DMS153 treated with DMSO at 0.1 percent for 48 hours (cell line): ENCODE measurements around the gene KRT9.
"Not testable (repeated sequence)": the region's sequence is repeated elsewhere in the genome, so short reads cannot be mapped to it uniquely, and the experiment has no call there.

Experiments used
- DNase-seq: peaks from one replicate; lab custom pipeline; 2025; ENCODE audit not compliant: unreplicated experiment; lab: John Stamatoyannopoulos, UW

The KRT9 gene

DNA sequence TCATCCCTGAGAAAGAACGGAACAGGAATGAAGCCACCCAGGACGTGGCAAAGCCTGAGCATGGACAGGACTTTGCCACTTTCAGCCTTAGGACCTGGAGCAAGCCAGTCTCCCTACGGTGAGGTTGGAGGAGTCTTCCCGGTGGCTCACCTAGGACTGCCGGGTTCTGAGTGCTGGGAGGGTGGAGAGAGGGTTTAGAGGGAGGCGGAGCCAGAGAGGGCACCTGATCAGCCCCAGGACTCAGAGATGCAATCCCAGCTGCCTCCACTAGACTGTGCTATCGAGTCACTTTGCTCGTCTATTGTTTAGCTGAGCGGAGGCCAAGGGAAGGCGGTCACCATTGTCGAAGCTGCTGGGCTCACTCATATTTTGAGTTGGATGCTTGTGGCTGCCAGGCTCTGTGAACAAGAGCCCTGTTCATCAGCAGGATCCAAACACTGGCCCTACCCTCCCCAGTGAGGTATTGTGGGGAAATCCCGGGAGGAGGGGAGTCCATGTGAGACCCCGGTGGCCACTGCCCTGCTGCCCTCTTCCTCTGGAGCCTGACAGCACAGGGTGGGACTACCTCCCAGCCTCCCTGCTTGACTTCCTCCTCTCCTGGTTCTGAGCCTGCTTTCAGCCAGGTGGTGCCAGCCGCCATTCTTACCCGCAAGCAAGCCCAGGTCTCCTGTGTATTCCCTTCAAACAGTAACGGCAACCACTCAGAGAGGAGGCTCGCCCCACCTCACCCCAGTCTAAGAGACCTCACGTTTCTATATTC is 7.8 kb upstream of the KRT9 start:
- DNase-seq, result peak; percentile 76

DNA sequence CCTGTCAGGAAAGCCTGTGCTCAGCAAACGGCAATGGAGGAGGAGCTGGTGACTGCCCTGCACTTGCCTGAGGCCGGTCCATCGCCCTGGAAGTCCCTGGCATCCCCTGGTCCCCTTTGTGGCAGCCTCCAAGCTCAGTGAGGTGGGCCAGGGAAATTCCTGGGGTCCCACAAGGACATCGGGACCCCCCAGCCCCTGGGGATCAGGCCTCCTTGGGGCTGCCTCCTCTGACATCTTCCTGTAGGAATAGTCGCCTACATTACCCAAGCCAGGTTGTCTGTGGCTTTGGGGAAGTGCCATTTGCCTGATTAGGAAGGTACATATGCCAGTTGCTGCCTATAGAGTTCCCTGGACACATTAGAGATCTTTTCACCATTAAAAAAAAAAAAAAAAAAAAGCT is 7.1 kb upstream of the KRT9 start:
- no peak for DNase-seq

DNA sequence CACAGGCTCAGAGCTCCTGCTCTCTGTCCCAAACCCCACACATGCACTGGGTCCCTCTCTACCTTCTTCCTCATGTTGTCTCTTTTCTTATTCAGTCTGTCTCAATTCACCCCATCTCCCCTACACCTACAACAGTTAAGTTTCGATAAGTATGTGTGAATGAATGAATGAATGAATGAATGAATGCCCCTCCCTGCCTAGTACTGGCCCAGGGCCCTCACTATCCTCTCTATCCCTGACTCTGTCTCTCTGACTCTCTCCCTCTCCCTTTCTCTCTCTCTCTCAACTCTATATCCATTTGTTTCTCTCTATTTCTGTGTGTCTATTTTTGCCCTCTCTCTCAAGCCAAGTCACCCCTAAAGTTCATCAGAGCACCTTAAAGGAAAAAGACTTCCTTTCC is 6.7 kb upstream of the KRT9 start:
- DNase-seq, result no peak

DNA sequence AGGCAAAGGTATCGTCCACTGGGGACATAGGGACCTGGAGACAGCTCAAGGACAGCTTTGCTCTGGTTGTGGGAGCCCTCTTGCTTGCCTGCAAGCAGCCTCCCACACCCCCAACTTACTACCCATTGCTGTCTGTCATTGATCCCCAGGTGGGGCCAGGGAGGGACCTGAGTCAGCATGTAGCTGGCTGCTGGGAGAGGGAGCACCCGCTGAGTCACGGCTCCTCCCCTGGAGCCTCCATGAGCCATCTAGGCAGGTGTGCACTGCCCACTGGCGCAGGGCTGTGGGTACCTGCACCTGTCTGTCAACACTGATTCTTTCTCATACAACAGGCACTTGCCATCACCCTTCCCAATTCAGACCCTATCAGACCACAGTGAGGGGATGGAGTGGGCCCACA is 4.9 kb upstream of the KRT9 start:
- DNase-seq, result not testable (repeated sequence)

DNA sequence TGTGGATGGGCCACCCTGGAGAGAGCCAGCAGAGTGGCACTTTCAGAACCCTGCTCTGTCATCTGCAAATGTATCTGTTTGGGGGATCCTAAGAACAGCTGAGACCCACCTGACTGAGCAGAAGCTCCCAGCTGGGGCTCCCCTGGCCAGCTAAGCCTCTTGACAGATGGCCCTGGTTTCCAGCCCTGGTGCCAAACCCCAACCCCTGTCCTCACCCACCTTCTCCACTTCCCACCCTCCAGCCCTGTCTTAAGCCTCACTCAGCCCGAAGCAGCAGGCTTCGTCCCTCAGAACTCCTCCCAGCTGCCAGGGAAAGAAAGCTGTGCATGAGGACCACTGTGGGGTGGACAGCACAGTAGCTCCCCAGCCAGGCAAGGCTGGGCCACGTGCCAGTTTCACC is 3.5 kb upstream of the KRT9 start:
- no peak for DNase-seq

DNA sequence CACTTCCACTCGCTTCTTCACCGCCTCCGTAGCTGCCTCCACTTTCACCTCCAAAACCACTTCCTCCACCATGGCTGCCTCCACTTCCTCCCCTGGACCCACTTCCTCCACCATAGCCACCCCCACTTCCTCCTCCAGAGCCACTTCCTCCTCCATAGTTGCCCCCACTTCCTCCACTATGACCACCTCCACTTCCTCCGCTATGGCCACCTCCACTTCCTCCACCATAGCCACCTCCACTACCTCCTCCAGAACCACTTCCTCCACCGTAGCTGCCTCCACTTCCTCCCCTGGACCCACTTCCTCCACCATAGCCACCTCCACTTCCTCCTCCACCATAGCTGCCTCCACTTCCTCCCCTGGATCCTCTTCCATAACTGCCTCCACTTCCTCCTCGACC is 4.5 kb downstream of the KRT9 start:
- no peak for DNase-seq

DNA sequence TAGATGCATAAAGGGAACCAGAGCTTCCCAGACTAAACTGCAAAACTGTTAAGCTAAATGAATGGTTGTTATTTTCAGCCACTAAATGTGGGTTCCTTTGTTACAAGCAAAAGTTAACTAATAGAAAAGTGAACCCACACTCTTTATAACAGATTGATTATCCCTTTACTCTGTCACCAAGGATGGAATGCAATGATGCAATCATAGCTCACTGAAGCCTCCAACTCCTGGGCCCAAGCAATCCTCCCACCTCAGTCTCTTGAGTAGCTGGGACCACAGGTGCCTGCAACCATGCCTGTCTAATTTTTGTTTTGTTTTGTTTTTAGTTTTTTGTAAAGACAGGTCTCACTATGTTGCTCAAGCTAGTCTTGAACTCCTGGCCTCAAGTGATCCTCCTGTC is 6.5 kb downstream of the KRT9 start:
- DNase-seq, result no peak

DNA sequence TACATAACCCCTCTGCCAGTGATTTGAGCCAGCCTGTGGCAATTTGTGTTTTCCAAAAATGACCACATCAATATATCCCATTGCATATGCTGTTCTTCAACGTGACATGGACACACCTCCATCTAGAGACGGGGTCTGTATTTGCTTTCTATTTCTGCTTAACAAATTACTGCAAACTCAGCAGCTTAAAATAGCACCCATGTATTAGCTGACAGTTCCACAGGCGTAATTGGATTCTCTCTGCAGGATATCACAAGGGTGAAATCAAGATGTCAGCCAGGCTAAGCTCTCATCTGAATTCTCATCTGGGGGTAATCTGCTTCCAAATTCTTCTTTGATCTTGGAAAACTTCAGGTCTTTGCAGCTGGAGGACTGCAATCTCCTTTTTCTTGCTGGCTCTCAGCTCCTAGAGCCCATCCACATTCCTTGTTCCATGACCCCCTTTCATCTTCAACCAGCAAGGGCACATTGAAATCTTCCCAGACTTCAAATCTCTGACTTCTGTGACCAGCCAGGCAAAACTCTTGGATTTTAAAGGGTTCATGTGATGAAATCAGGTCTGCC is 8.2 kb downstream of the KRT9 start:
- DNase-seq, result no peak

DNA sequence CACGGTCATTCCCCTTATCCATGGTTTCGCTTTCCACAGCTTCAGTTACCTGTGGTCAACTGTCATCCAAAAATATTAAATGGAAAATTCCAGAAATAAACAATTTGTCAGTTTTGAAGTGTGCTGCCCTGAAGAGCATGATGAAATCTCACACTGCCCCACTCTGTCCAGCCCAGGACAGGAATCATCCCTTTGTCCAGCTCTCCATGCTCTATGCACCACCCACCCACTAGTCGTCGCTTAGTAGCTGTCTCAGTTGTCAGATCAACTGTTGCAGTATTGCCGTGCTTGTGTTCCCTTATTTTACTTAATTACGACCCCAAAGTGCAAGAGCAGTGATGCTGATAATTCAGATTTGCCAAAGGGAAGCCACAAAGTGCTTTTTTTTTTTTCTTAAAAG is 10.3 kb downstream of the KRT9 start:
- no peak for DNase-seq

DNA sequence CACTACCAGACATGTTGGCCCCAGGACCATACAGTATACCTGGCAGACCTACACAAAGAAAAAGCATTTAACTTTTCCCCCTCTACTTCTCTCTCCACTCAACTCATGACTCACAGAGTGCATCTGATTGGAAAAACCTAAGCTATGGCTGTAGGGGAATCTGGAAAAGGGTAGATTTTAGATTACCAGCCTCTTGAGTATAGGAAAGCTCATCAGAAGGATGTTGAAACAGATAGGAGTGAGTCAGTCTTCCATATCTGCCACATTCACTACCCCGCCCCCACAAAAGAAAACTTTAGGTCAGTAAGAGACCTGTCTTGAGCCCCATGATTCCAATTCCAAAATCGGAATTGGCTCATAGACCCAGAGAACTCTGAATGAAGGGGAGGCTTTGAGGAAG is 12.3 kb downstream of the KRT9 start:
- DNase-seq, result no peak

DNA sequence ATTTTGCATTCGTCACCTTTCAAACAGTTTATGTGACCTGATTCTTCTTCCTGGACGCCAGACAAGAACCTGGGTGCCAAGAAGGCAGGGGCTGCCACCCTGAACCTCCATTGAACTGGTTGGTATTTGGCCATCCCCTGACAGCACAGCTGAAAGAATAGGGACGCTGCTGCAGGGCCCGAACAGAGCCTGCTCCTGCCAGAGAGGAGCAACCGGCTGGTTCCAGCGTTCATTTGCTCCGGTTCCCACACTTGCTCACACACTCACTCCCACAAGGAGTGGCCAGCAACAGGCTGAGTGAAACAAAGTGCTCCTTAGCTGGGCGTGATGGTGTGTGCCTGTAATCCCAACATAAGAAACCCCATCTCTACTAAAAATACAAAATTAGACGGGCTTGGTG is 14.9 kb downstream of the KRT9 start:
- no peak for DNase-seq

DNA sequence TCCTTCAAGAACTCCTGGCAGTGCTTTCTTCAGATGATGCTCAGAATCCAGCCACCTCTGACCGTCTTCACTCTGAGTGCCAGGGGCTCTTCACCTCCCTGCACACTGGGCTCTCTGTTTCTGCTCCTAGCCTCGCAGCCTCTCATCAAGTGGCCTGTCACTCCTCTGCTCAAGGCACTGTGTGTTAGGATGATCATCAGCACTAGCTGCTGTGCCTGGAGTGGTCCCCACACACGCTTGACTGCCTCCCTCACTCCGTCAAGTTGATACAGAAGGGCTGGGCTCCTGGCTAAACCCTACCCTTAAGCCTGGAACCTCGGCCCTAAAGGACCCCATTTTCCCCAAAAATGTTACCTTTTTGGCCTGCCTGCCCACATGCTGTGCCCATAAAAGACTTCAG is 15.6 kb downstream of the KRT9 start:
- DNase-seq, result no peak

DNA sequence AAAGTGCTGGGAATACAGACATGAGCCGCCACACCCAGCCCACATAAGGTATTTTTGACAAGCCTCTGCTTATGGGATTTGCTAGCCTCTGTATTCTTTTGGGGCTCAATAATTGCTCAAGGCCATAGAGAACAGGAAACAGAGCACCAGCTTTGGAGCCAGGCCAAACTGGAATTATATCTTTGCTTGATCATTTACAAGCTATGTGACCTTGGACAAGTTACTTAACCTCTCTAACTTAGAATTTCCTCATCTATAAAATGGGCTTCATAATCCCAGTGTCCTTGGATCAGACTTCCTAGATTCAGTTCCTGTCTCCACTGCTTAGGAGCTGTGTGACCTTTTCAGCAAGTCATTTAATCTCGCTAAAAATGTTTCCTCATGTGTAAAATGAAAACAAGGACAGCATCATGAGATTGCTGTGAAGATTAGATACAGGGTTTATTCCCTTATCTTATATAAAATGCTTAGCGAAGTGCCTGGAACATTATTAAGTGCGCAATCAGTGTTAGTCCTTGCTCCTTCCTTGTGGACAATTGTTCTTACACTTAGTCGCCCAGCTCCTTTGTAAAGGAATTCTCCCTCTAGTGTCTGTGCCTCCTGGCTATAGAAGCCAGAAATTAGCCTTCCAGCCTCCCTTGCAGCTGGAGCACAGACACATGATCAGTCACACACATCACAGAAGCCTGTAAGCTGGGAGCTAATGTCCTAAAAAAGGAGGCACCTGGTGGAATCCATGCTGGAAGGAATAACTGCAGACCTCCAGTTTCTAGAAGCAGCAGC is 16.6 kb downstream of the KRT9 start:
- DNase-seq, result no peak

DNA sequence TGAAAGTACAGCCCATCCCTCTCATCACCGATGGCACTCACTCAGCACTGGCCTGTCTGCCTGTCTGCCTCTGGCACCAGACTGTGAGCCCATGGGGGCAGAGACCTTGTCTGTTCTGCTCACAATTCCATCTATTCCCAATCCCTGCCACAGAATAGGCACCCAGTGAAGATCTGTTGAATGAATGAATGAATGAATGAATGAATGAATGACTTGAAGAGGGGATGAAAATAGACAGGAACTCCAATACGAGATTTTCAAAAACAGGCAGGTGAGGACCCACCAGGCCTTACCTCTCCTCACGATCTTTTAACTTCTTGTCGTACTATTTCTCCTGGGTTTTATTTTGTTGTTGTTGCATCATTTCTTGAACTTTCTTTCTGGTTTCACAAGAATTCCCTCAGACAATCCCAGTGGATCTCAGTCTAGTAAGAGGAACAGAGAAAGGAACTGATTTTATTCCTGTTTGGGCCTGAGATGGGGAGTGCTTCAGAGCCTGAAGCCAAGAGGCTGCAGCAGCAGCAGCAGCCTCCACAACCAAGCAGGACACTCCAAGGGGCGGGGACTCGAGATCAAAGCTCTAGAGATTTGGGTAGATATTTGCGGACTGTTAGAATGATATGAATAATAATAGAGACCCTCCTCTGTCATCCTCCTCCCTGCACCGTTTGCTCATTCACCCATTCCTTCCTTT is 17.7 kb downstream of the KRT9 start:
- DNase-seq, result no peak

DNA sequence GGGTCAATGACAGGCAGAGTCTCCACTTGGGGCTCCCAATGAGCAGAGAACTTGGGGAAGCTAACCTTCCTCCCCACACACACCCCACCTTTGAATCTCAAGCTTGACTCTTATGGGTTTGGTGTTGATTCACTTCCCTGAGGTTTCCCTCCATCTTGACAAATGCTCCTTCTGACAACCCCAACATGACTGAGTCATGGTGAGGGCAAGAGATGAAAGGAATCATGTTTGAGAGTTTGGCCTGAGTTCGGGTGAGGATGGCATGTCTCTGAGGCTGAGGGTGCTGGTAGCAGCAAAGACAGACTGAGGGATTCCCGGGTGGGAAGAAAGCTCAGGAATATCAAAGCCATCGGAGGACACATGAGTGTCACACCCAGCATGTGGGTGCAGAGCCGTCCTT is 18.7 kb downstream of the KRT9 start:
- DNase-seq, result no peak

DNA sequence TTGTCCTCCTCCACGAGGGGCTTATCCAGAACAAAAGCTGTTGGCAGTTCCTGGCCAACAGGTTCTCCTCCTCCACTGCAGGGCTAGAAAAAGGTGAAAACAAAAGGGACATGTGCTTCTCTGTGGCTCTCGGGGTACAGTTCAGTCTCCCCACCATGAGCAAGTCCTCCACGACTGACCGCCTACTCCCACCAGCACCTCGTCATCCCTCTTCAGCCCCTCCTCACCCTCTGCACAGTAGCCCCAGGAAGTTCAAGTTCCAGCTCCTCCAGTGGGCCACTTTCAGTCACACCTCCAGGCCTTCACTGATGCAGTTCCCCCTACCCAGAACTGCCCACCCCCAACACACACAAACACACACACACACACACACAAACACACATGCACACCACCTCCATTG is 19.4 kb downstream of the KRT9 start:
- DNase-seq, result no peak

DNA sequence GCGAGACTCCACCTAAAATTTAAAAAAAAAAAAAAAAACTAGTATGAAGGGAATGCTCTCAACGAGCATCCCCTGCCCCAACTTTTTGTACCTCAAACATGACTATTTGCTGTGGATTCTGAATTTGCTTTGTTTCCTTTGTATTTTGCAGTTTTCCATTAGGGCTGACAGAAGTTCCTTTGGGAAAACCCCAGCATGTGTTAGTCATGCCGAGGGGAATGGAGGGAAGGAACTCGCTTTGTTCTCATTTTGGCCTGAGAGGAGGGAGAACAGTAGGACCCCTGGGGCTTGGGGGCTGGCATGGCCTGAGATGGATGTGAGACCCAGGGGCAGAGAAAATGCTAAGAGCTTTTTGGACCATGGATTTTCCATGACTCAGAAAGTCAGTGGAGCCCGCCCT is 20.5 kb downstream of the KRT9 start:
- no peak for DNase-seq

DNA sequence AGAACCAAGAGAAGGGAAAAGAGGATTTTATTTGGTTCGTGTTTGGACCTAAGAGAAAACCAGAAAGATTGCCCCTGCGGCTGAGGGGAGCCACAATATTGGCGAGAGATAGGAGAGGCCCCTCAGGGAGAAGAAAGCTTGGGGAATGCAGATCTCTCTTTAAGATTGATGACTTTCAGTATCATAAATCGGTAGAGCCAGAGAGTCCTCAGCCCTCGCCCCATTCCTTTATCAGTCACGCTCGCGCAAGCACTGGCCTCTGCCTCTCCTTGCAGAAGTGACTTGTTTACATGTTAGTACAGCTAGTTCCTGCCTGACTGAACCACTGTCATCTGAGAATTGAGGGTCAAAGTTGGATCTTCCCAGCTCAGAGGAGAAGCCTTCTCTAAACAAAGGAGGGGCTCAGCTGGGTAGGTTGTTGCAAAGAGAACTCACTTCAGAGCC is 22.2 kb downstream of the KRT9 start:
- no peak for DNase-seq

DNA sequence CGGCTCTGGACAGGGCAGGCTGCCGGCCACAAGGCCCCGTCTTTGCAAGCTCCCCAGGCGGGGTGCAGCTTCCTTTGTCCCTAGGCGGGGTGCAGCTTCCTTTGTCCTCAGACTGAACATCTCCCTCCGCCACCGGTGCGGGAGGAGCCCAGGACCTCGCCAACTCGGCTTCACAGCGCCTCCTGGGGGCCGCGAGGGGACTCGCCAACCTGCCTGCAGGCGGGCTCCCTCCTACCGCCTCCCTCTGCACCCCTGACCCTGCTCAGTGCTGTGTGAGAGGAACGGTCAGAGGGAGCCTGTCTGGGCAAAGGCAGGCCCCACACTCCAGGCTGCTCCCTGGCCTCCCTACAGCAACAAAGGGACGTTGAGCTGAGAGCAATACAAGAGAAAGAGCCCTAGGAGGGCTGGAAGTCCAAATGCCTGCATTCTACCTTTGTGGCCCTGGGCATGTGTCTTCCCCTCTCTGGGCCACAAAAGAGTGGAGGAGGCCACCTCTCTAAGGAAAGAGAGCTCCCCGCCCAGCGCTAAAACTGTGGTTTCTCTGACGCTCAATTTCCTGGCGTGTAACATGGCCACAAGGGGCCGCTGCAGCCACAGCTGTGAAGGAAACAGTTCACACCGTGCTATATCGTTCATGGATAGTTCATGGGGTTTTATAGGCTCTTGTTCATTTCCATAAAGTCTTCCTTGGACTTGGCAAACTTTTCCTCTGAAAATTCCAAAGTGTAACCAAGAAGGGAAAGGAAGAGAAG is 22.8 kb downstream of the KRT9 start:
- peak; percentile 90 for DNase-seq

DNA sequence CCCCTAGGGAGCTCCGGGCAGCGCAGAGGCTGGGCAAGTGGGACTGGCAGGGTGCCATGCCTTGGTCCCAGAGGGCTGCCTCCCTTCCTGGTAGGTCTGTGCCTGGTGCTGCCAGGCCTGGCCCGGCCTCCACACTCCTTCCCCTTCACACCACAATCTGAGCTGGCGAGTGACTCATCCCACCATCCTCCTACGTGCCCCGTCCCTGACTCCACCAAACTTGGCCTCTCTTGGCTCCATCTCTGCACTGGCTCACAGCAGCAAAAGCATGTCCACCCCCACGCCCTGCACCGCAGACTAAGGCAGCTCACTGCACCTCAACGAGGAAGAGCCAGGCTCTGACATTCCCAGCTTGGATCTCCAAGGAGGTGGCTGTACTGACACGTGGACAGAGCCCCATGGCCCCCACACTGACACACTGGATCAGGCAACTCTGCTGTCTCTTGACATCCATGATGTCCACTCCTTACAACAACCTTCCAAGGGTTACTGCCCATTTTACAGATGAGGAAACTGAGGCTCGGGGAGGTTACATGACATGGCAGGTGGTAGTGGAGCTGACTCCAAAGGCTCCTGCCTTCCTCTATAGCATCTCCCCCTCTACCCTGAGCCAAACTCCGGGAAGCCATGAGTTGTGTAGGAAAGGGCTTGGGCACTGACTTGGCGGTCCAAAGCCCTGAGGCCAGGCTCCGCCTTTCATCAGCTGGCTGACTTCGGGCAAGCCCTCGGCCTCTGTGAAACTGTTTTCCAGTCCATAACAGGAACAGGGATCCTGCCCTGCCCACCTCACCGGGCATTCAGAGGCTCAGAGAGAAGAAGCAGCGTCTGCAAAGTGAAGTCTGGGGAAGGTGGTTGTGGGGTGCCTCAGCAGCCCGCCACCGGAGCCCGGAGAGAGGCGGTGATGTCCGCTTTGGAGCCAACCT is 23.7 kb downstream of the KRT9 start:
- peak; percentile 30 for DNase-seq
